Chondrocyte (in vitro differentiated cells): Measurements from ENCODE around the gene TOM1L1. TPM values are rescaled to one million over a fixed set of nuclear protein-coding genes. Genes with fewer than 3 reads are reported as not detected.

Experiments
- DNase-seq: peaks from one replicate; pipeline ENCODE4 v3.0.0; 2021; ENCODE audit warnings: mixed read lengths, low spot score
- H3K27ac Mint-ChIP-seq: one replicate; pipeline ENCODE4 v1.8.0; 2021; ENCODE audit warnings: mild to moderate bottlenecking, moderate library complexity, mixed read lengths; ENCODE audit not compliant: unreplicated experiment
- H3K27me3 Mint-ChIP-seq: 2 replicates; pipeline ENCODE4 v1.8.0; 2021; ENCODE audit warnings: low read depth, mixed read lengths
- H3K36me3 Mint-ChIP-seq: 2 replicates; pipeline ENCODE4 v1.8.0; 2021; ENCODE audit warnings: low read depth, mixed read lengths
- H3K4me1 Mint-ChIP-seq: 2 replicates; pipeline ENCODE4 v1.8.0; 2021; ENCODE audit warnings: low read depth, mild to moderate bottlenecking, mixed read lengths
- H3K4me3 Mint-ChIP-seq: one replicate; pipeline ENCODE4 v1.8.0; 2021; ENCODE audit warnings: mild to moderate bottlenecking, moderate library complexity, mixed read lengths; ENCODE audit not compliant: unreplicated experiment
- H3K9me3 Mint-ChIP-seq: 2 replicates; pipeline ENCODE4 v1.8.0; 2021; ENCODE audit warnings: low read depth, mixed read lengths
- CTCF ChIP-seq: fragments of 200-600 bp; sonication (generic); IDR thresholded peaks from 2 replicates; pipeline ENCODE4 v1.5.0; 2021; ENCODE audit warnings: antibody characterized with exemption, mild to moderate bottlenecking, moderate library complexity
- total RNA-seq: library from RNA; stranded (reverse); gene quantifications from 3 replicates; pipeline ENCODE4 v1.2.1, GENCODE V29; 2021

The TOM1L1 gene
- total RNA-seq, 1 donor from 2014 or later: 28.4 TPM

GRCh38 chr17:54948380-54948779 is 47.7 kb downstream of the TOM1L1 start:
- H3K36me3 Mint-ChIP-seq: peaks cover 32% of the 10 kb centered on the region
- no peaks in the 10 kb centered on the region for H3K27me3 Mint-ChIP-seq
- TF ChIP-seq CTCF: no peak
- peaks cover 19% of the 10 kb centered on the region for H3K4me1 Mint-ChIP-seq
- H3K4me3 Mint-ChIP-seq: no peak overlapping the region
- peak overlapping the region; percentile 75 for H3K27ac Mint-ChIP-seq
- peaks cover 4% of the 10 kb centered on the region for H3K9me3 Mint-ChIP-seq
- no peak for DNase-seq

DNA sequence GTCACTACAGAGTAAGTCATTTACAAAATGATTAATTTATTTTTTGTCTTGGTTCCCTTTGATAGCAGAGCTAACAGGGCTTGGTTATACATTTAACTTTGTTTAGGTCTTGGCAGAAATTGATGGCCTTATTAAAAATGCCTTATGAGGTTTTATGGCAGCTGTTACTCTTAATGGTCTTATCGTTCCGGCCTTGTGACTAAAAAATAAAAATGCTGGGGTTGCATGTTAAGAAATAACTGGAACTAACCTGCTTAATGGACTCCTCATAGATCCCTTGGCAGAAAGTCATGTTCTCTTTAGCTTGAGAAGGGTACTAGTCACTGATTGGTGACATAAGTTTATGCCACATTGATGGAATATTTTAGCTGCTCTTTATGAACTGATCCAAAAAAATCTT is 49.5 kb downstream of the TOM1L1 start:
- H3K36me3 Mint-ChIP-seq: peaks cover 30% of the 10 kb centered on the region
- H3K27me3 Mint-ChIP-seq: no peaks in the 10 kb centered on the region
- TF ChIP-seq CTCF: no peak
- H3K9me3 Mint-ChIP-seq: peaks cover 4% of the 10 kb centered on the region
- H3K4me3 Mint-ChIP-seq: no peak overlapping the region
- H3K4me1 Mint-ChIP-seq: peaks cover 12% of the 10 kb centered on the region
- H3K27ac Mint-ChIP-seq: no peak overlapping the region
- no peak for DNase-seq

DNA sequence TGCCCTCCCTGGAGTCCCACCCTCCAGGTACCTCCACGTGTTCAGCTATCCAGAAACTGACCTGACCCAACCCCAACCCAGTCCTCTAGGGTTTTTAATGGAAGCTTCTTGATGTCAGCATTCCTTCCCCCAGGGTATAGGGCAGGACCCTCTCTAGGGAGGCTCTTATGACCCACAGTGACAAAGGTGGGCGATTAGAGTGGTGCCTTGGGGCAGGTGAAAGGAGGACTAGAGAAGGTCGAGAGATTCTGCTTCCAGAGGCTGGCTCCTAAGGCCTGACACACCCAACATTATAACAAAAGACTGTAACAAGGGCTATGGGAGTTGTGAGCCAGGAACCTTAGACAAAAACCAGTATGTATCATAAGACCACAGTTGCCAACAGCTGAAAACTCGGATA is 50.6 kb downstream of the TOM1L1 start:
- H3K27ac Mint-ChIP-seq: no peak overlapping the region
- no peak for TF ChIP-seq CTCF
- H3K9me3 Mint-ChIP-seq: peaks cover 4% of the 10 kb centered on the region
- peaks cover 6% of the 10 kb centered on the region for H3K4me1 Mint-ChIP-seq
- peaks cover 28% of the 10 kb centered on the region for H3K36me3 Mint-ChIP-seq
- H3K27me3 Mint-ChIP-seq: no peaks in the 10 kb centered on the region
- DNase-seq: no peak
- H3K4me3 Mint-ChIP-seq: no peak overlapping the region

DNA sequence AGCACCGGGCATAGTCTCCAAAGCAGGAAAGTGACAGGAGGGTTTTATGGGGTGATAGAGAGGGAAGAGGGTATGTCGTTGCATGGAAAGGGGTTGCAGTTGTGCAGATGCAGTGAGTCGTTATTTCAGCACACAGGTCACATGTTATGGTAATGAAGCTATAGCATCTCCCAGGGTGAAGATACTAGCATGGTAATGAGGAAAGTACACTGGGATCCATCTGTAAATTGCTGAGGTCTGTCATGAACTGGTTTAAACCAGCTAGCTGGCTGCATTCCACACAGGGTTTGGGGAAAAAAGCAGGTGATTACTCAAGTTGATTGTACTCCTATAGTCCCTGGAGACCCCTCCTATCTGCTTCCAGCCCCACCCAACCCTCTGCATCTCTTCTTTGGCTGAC is 56.1 kb downstream of the TOM1L1 start:
- Mint-ChIP-seq H3K27me3 (no peaks in the 10 kb centered on the region), H3K36me3 (peaks cover 22% of the 10 kb centered on the region), H3K4me3 (no peak overlapping the region), H3K9me3 (no peaks in the 10 kb centered on the region), H3K27ac (no peak overlapping the region), H3K4me1 (no peaks in the 10 kb centered on the region)
- no peak for TF ChIP-seq CTCF
- no peak for DNase-seq

GRCh38 chr17:54967621-54968261 is 67.1 kb downstream of the TOM1L1 start:
- Mint-ChIP-seq H3K36me3 (peaks cover 8% of the 10 kb centered on the region), H3K27me3 (no peaks in the 10 kb centered on the region), H3K4me3 (no peak overlapping the region), H3K9me3 (no peaks in the 10 kb centered on the region), H3K4me1 (peaks cover 28% of the 10 kb centered on the region), H3K27ac (no peak overlapping the region)
- no peak for TF ChIP-seq CTCF
- DNase-seq: no peak
